Stomach smooth muscle (tissue), 2 donors: ENCODE measurements around the gene EIF2B5.

ENCODE experiments used
- H3K27ac ChIP-seq: one replicate; pipeline ENCODE4 v1.7.0; 2013; ENCODE audit warnings: mild to moderate bottlenecking, low read length, inconsistent platforms
- H3K27me3 ChIP-seq, 2 donors: one replicate each; pipeline ENCODE4 v1.7.0; 2013; ENCODE audit warnings: low read length in 2 of 2; ENCODE audit not compliant: insufficient read depth in 2 of 2, control insufficient read depth in 1 of 2
- H3K36me3 ChIP-seq, 2 donors: one replicate each; pipeline ENCODE4 v1.7.0; 2013; ENCODE audit warnings: low read length in 2 of 2; ENCODE audit not compliant: control insufficient read depth in 2 of 2, insufficient read depth in 2 of 2
- H3K4me1 ChIP-seq: one replicate; pipeline ENCODE4 v1.7.0; 2013; ENCODE audit warnings: low read length; ENCODE audit not compliant: control insufficient read depth, insufficient read depth
- H3K4me3 ChIP-seq, 2 donors: one replicate each; pipeline ENCODE4 v1.7.0; 2013; ENCODE audit warnings: low read length in 2 of 2
- H3K9ac ChIP-seq, 2 donors: one replicate each; pipeline ENCODE4 v1.7.0; 2013; ENCODE audit warnings: low read length in 2 of 2, mild to moderate bottlenecking in 1 of 2
- H3K9me3 ChIP-seq, 2 donors: one replicate each; pipeline ENCODE4 v1.7.0; 2013; ENCODE audit warnings: low read length in 2 of 2; ENCODE audit not compliant: control insufficient read depth in 2 of 2
- donor health status: healthy.
- donor health status: Pancreatic carcinoma.

The EIF2B5 gene

DNA sequence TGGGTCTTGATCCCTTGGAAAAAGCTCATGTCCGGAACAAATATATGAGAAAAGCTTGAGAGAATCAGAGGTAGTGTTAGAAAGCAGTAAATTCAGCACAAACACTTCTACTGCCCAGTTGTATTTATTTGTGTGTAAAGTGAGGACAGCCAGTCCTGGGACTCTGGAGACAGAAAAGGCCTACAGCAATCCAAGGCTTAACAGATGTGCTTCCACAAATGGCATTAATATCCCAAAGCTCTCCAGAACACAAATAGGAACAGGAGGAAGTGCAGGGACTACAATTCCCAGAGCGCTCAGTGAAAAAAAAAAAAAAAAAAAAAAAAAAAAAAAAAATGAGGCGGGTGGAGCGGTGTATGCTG is 39.1 kb downstream of the EIF2B5 start:
- H3K9me3 ChIP-seq, result no peaks in the 10 kb centered on the region
- H3K36me3 ChIP-seq, result peaks cover 30 to 37% of the 10 kb centered on the region in 2 donors
- peak overlapping the region; percentile 17 to 51 for H3K9ac ChIP-seq
- H3K27ac ChIP-seq, result peak overlapping the region; percentile 66
- H3K4me1 ChIP-seq, result peaks cover 35% of the 10 kb centered on the region
- H3K27me3 ChIP-seq, result no peaks in the 10 kb centered on the region
- peak overlapping the region in 1 of 2 donors; percentile 15 for H3K4me3 ChIP-seq

- Histone ChIP-seq H3K4me3 (peak within 1 kb of the TSS; percentile 88 to 96), H3K4me1 (peaks cover 35% of the 10 kb centered on the region), H3K9ac (peak within 1 kb of the TSS; percentile 94 to 97)
Observed at GRCh38 chr3:184174646-184175492, 39.7 kb downstream of the EIF2B5 start, which contains the start of gene AP2M1. Gene AP2M1, plus strand, starts transcription at chr3:184174855. Its CDS starts 2,139 bp downstream, at chr3:184176994.

DNA sequence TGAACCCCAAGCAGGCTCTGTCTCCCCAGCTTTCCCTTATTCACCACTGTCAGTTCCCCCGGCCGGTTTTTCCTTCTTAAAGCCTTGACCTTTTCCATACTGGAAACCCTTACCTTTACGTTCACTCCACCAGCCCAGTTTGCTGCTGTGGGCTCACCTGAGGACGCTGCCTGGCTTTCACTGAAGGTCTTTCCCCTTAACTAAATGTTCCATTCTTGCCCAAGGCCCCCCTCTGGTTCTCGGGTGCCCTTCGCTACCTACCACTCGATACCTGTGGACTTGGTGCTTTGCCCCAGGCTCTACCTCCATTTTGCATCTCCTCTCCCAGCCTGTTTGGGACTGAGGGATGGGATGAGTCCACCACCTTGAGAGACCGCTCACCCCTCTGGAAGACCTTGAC is 40.3 kb downstream of the EIF2B5 start:
- Histone ChIP-seq H3K9ac (peak overlapping the region; percentile 94 to 97), H3K4me3 (peak overlapping the region; percentile 88 to 96), H3K27ac (peak overlapping the region; percentile 79), H3K9me3 (no peaks in the 10 kb centered on the region), H3K27me3 (no peaks in the 10 kb centered on the region), H3K4me1 (peaks cover 37% of the 10 kb centered on the region), H3K36me3 (peaks cover 42 to 48% of the 10 kb centered on the region in 2 donors)

More at GRCh38 chr3:184174646-184175492, 39.7 kb downstream of the EIF2B5 start, which contains the start of gene AP2M1:
- Histone ChIP-seq H3K27me3 (no peaks in the 10 kb centered on the region), H3K36me3 (peaks cover 36 to 42% of the 10 kb centered on the region in 2 donors), H3K27ac (peak within 1 kb of the TSS; percentile 79), H3K9me3 (no peaks in the 10 kb centered on the region)

- Histone ChIP-seq H3K9ac (peak overlapping the region; percentile 94 to 97), H3K4me3 (peak overlapping the region; percentile 88 to 96), H3K27ac (peak overlapping the region; percentile 79), H3K27me3 (no peaks in the 10 kb centered on the region), H3K4me1 (peaks cover 37% of the 10 kb centered on the region), H3K36me3 (peaks cover 42 to 51% of the 10 kb centered on the region in 2 donors), H3K9me3 (no peaks in the 10 kb centered on the region)
Observed at GRCh38 chr3:184175981-184176376, 40.8 kb downstream of the EIF2B5 start.

- H3K4me1 ChIP-seq, result peaks cover 37% of the 10 kb centered on the region
- peak overlapping the region; percentile 94 to 97 for H3K9ac ChIP-seq
- peak overlapping the region; percentile 79 for H3K27ac ChIP-seq
- H3K36me3 ChIP-seq, result peaks cover 44 to 51% of the 10 kb centered on the region in 2 donors
- peak overlapping the region; percentile 88 to 96 for H3K4me3 ChIP-seq
- no peaks in the 10 kb centered on the region for H3K9me3 ChIP-seq
- H3K27me3 ChIP-seq, result no peaks in the 10 kb centered on the region
Observed at GRCh38 chr3:184176377-184177330, 41.5 kb downstream of the EIF2B5 start.

DNA sequence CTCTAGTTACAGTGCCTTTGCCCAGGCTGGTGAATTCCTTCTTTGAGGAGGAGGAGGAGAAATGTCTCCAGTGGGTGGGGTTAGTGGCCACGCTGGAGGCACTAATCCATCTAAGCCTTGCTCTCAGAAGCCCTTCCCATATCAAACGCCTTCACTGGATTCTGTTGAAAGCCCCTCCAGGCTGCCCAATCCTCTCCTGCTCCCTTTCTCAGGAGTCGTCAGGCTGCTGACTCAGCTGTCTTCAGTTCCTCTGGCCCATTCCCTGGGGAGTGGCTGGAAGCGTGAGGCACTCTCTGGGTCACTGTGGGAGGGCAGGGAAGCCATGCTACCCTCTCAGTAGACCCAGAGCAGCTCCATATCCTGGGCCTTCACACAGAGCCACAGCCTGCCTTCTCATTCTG is 42.2 kb downstream of the EIF2B5 start:
- peak overlapping the region in 1 of 2 donors; percentile 96 for H3K4me3 ChIP-seq
- peak overlapping the region in 1 of 2 donors; percentile 97 for H3K9ac ChIP-seq
- peak overlapping the region; percentile 79 for H3K27ac ChIP-seq
- H3K4me1 ChIP-seq, result peaks cover 37% of the 10 kb centered on the region
- H3K27me3 ChIP-seq, result no peaks in the 10 kb centered on the region
- H3K9me3 ChIP-seq, result no peaks in the 10 kb centered on the region
- H3K36me3 ChIP-seq, result peaks cover 48 to 51% of the 10 kb centered on the region in 2 donors

DNA sequence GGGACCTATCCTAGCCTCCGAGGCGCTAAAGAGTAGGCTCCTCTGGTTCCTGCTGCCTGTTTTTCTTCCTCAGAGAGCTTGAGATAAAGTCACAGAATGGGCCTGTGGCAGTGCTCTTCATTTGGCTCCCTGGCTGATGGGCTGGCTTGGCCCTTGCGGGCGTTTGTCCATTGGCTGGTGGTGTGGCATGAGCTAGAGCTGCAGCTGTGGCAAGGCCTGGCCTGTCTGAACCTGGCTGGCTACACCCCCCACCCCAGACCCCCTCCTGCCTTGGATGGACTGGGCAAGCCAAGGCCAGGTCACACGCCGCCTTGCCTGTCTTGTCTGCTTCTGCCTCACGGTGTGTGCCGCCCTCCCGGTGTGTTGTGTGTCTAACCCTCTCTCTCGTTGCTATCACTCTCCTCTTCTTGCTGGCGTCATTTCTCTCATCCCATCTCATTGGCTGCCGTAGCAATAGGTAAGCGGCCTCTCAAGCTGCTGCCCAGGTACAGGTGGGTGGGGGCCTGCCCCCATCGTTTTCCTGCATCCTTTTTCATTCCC is 42.7 kb downstream of the EIF2B5 start:
- Histone ChIP-seq H3K27me3 (no peaks in the 10 kb centered on the region), H3K9me3 (no peaks in the 10 kb centered on the region), H3K9ac (no peak overlapping the region), H3K4me1 (peaks cover 37% of the 10 kb centered on the region), H3K4me3 (no peak overlapping the region), H3K36me3 (peaks cover 53 to 56% of the 10 kb centered on the region in 2 donors), H3K27ac (peak overlapping the region; percentile 79)

- Histone ChIP-seq H3K36me3 (peaks cover 61 to 63% of the 10 kb centered on the region in 2 donors), H3K27ac (no peak overlapping the region), H3K9me3 (no peaks in the 10 kb centered on the region), H3K4me1 (peaks cover 37% of the 10 kb centered on the region), H3K9ac (no peak overlapping the region), H3K27me3 (no peaks in the 10 kb centered on the region), H3K4me3 (no peak overlapping the region)
Observed at GRCh38 chr3:184178521-184179138, 43.5 kb downstream of the EIF2B5 start.

DNA sequence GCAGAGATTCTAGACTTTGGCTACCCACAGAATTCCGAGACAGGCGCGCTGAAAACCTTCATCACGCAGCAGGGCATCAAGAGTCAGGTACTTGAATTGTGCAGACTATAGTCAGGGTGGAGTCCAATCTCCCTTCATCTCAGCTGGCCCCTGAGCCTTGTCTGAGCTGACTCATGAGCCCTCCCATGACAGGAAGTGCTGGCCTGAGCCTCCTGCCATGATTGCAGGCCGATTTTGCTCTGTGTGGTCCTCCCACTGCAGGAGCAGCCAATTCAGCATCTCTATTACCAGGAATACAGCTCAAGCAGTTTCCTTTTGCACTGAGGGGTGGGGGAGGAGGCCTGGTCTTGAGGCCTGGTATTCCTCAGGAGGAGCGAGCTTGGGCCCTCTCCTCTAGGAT is 45.0 kb downstream of the EIF2B5 start:
- H3K9me3 ChIP-seq, result no peaks in the 10 kb centered on the region
- H3K4me1 ChIP-seq, result peaks cover 34% of the 10 kb centered on the region
- no peaks in the 10 kb centered on the region for H3K27me3 ChIP-seq
- H3K4me3 ChIP-seq, result no peak overlapping the region
- no peak overlapping the region for H3K27ac ChIP-seq
- no peak overlapping the region for H3K9ac ChIP-seq
- peaks cover 63 to 69% of the 10 kb centered on the region in 2 donors for H3K36me3 ChIP-seq

GRCh38 chr3:184181596-184181995 is 46.4 kb downstream of the EIF2B5 start:
- H3K36me3 ChIP-seq, result peaks cover 63 to 69% of the 10 kb centered on the region in 2 donors
- no peak overlapping the region for H3K4me3 ChIP-seq

More at GRCh38 chr3:184181596-184181995, 46.4 kb downstream of the EIF2B5 start:
- Histone ChIP-seq H3K27ac (no peak overlapping the region), H3K9me3 (no peaks in the 10 kb centered on the region), H3K27me3 (no peaks in the 10 kb centered on the region), H3K4me1 (peaks cover 29% of the 10 kb centered on the region), H3K9ac (no peak overlapping the region)
